PC-3 (cell line): ENCODE data around the gene RBM47. TPM values are rescaled to one million over a fixed set of nuclear protein-coding genes. Genes with fewer than 3 reads are reported as not detected.
"Not testable (repeated sequence)": the region's sequence is repeated elsewhere in the genome, so short reads cannot be mapped to it uniquely, and the experiment has no call there.

ENCODE experiments used
- ATAC-seq: fragments of 200-7000 bp; cut with Tn5 transposase; 2 replicates; pipeline ENCODE4 v1.9.1; 2020; ENCODE audit warnings: mild to moderate bottlenecking, moderate library complexity
- BruUV-seq: library from RNA; stranded (reverse); fragments of 400-500 nt; replicated peaks from 2 replicates; lab custom pipeline; 2021; lab: Mats Ljungman, UMichigan
- CTCF ChIA-PET: fragments of 300-600 bp; sonication (Branson Sonifier 250); formaldehyde crosslinking; loops from one replicate; lab custom pipeline; 2022; ENCODE audit warnings: antibody characterized with exemption; lab: Charles Lee
- POLR2A ChIA-PET: fragments of 300-600 bp; sonication (Branson Sonifier 250); formaldehyde crosslinking; loops from one replicate; lab custom pipeline; 2022; ENCODE audit warnings: antibody characterized with exemption; ENCODE audit not compliant: unreplicated experiment; lab: Charles Lee
- DNase-seq: peaks from one replicate; pipeline ENCODE4 v3.0.0-alpha.2; 2015
- H2AFZ ChIP-seq: fragments of 300-600 bp; sonication (generic); 2 replicates; pipeline ENCODE4 v1.6.0; 2016; ENCODE audit warnings: antibody characterized with exemption, low read length
- H3F3A ChIP-seq: fragments of 300-600 bp; sonication (generic); one replicate; pipeline ENCODE4 v1.6.0; 2017; ENCODE audit warnings: antibody characterized with exemption, low read length, control low read depth, mild to moderate bottlenecking; ENCODE audit not compliant: unreplicated experiment
- H3K27ac ChIP-seq: fragments of 300-600 bp; sonication (generic); 2 replicates; pipeline ENCODE4 v1.5.1; 2016; ENCODE audit warnings: mild to moderate bottlenecking, low read length
- H3K27me3 ChIP-seq: fragments of 300-600 bp; sonication (generic); 2 replicates; pipeline ENCODE4 v1.6.1; 2016; ENCODE audit warnings: low read length, mixed read lengths
- H3K36me3 ChIP-seq: fragments of 300-600 bp; sonication (generic); 2 replicates; pipeline ENCODE4 v1.6.1; 2016; ENCODE audit warnings: low read depth, mixed run types, low read length, mixed read lengths
- H3K4me1 ChIP-seq: fragments of 300-600 bp; sonication (generic); 2 replicates; pipeline ENCODE4 v1.5.1; 2016; ENCODE audit warnings: low read length; ENCODE audit not compliant: insufficient read depth
- H3K4me2 ChIP-seq: fragments of 300-600 bp; sonication (generic); 2 replicates; pipeline ENCODE4 v1.6.0; 2016; ENCODE audit warnings: low read length
- H3K4me3 ChIP-seq: fragments of 300-600 bp; sonication (generic); 2 replicates; pipeline ENCODE4 v1.5.1; 2016; ENCODE audit warnings: mild to moderate bottlenecking, low read length, mixed read lengths
- H3K79me2 ChIP-seq: fragments of 300-600 bp; sonication (generic); 2 replicates; pipeline ENCODE4 v1.6.1; 2017; ENCODE audit warnings: low read length, mixed read lengths
- H3K9ac ChIP-seq: fragments of 300-600 bp; sonication (generic); 2 replicates; pipeline ENCODE4 v1.6.0; 2016; ENCODE audit warnings: mild to moderate bottlenecking, low read length
- H3K9me2 ChIP-seq: fragments of 300-600 bp; sonication (generic); replicated peaks from 2 replicates; pipeline ENCODE4 v1.6.1; 2016; ENCODE audit warnings: mixed run types, low read length, mixed read lengths
- H3K9me3 ChIP-seq: fragments of 300-600 bp; sonication (generic); 2 replicates; pipeline ENCODE4 v1.6.1; 2016; ENCODE audit warnings: low read length, mixed read lengths
- H4K20me1 ChIP-seq: fragments of 300-600 bp; sonication (generic); 2 replicates; pipeline ENCODE4 v1.6.1; 2016; ENCODE audit warnings: low read length, mixed read lengths
- EZH2 ChIP-seq: fragments of 300-600 bp; sonication (generic); IDR thresholded peaks from one replicate; pipeline ENCODE4 v1.6.1; 2017; ENCODE audit warnings: antibody characterized with exemption, mild to moderate bottlenecking, low read length; ENCODE audit not compliant: unreplicated experiment
- EZH2phosphoT487 ChIP-seq: fragments of 300-600 bp; sonication (generic); IDR thresholded peaks from 2 replicates; pipeline ENCODE4 v1.6.1; 2018; ENCODE audit warnings: mild to moderate bottlenecking, antibody characterized with exemption, low read length, borderline replicate concordance
- intact Hi-C: fragments of 100-400 bp; cut with micrococcal nuclease; formaldehyde crosslinking; loops from 2 replicates; pipeline ENCODE4 v1.9.0; 2023
- total RNA-seq: library from RNA; depleted of rRNA; stranded (reverse); fragments of >200 nt; gene quantifications from 2 replicates; pipeline ENCODE4 v1.2.3, GENCODE V29; 2014
- TF ChIP-seq, protein P1 (sequence below): fragments of 300-600 bp; sonication (generic); conservative IDR thresholded peaks from 2 replicates; pipeline ENCODE4 v1.5.1; 2017; ENCODE audit warnings: antibody characterized with exemption, low read depth, mild to moderate bottlenecking, low read length

RBM47 gene
- total RNA-seq, 1 experiment from 2014 or later: 34.7 TPM

DNA sequence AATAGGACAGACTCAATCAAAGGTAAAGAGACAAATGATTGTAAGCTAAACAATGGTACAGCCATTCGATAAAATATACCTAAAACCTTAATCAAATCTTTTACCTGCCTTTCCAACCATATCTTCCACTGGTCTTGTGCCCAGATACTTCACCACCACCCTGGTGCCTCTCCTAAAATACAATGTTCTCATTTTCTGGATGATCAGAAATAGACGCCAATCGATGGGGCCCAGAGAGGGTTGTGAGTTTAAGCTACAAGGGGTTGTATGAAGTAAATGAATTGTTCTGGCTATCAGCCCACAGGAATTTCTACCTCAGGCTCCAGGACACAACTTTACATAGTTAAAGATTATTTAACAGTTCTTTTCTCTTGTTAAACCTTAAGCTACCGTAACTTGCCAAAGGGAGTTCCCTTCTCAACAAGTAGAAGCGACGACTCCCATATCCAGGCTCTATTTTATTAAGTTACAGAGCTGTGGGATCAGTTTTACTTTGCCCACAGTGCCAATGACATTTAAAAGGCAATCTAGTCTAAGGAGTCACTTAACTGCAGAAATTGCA, 195.5 kb downstream of the RBM47 start:
- ATAC-seq: no peak
- intact Hi-C loops: no loop called here
- H2AFZ ChIP-seq: no peak overlapping the region
- BruUV-seq: no TSS peak
- H3K4me1 ChIP-seq: no peaks in the 10 kb centered on the region
- ChIA-PET POLR2A (no interaction called here), CTCF (no interaction called here)
- no peaks in the 10 kb centered on the region for H4K20me1 ChIP-seq
- no peak for DNase-seq
- no peaks in the 10 kb centered on the region for H3K36me3 ChIP-seq
- no peaks in the 10 kb centered on the region for H3K9me2 ChIP-seq
- H3K27ac ChIP-seq: no peak overlapping the region
- H3K9me3 ChIP-seq: no peaks in the 10 kb centered on the region
- H3K27me3 ChIP-seq: no peaks in the 10 kb centered on the region
- no peaks in the 10 kb centered on the region for H3F3A ChIP-seq
- H3K9ac ChIP-seq: no peak overlapping the region
- H3K4me2 ChIP-seq: no peak overlapping the region
- H3K4me3 ChIP-seq: no peak overlapping the region
- H3K79me2 ChIP-seq: no peaks in the 10 kb centered on the region
- no peak for TF ChIP-seq EZH2
- TF ChIP-seq, protein P1, sequence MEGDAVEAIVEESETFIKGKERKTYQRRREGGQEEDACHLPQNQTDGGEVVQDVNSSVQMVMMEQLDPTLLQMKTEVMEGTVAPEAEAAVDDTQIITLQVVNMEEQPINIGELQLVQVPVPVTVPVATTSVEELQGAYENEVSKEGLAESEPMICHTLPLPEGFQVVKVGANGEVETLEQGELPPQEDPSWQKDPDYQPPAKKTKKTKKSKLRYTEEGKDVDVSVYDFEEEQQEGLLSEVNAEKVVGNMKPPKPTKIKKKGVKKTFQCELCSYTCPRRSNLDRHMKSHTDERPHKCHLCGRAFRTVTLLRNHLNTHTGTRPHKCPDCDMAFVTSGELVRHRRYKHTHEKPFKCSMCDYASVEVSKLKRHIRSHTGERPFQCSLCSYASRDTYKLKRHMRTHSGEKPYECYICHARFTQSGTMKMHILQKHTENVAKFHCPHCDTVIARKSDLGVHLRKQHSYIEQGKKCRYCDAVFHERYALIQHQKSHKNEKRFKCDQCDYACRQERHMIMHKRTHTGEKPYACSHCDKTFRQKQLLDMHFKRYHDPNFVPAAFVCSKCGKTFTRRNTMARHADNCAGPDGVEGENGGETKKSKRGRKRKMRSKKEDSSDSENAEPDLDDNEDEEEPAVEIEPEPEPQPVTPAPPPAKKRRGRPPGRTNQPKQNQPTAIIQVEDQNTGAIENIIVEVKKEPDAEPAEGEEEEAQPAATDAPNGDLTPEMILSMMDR: no peak

DNA sequence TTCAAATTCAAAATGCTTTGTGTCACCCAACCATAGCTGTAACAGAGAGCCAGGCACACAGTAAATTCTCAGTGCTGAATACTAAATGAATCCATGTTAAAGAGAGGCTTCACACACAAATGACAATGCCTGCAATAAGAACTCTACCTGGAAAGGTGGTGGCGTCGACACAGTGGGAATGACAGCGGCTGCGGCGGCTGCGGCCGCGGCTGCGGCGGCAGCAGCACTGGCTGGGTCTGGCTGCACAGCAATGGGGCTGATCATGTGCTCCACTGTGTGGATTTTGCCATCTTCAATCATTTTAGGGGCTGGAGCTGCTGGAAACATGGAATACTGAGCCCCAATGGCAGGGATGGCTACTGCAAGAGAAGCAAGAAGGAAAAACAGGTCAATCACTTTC, 197.2 kb downstream of the RBM47 start:
- Histone ChIP-seq H3K9me3 (no peaks in the 10 kb centered on the region), H3K79me2 (no peaks in the 10 kb centered on the region), H3K27me3 (no peaks in the 10 kb centered on the region), H3K4me1 (no peaks in the 10 kb centered on the region), H3K9me2 (no peaks in the 10 kb centered on the region), H3K27ac (no peak overlapping the region), H3K36me3 (no peaks in the 10 kb centered on the region), H3K9ac (no peak overlapping the region), H3K4me3 (no peak overlapping the region), H3F3A (no peaks in the 10 kb centered on the region), H4K20me1 (no peaks in the 10 kb centered on the region), H3K4me2 (no peak overlapping the region), H2AFZ (no peak overlapping the region)
- intact Hi-C loops: no loop called here
- ATAC-seq (no peak), DNase-seq (no peak)
- ChIA-PET CTCF (no interaction called here), POLR2A (no interaction called here)
- no TSS peak for BruUV-seq
- TF ChIP-seq EZH2phosphoT487 (no peak), EZH2 (no peak)
- TF ChIP-seq, protein P1: no peak

DNA sequence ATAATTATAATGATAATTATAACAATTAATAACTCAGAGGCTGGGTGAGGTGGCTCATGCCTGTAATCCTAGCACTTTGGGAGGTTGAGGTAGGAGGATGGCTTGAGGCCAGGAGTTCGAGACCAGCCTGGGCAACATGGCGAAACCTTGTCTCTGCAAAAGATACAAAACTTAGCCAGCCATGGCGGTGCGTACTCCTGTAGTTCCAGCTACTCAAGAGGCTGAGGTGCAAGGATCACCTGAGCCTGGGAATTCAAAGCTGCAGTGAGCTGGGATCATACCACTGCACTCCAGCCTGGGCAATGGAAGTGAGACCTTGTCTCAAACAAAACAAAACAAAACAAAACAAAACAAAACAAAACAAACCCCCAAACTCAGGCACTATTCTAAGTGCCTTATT, 201.8 kb downstream of the RBM47 start:
- DNase-seq, H3F3A ChIP-seq, H3K4me3 ChIP-seq, intact Hi-C loops, H3K36me3 ChIP-seq, H3K4me2 ChIP-seq, ATAC-seq, H3K9me3 ChIP-seq, H3K9ac ChIP-seq, H3K27ac ChIP-seq, H3K27me3 ChIP-seq, H3K79me2 ChIP-seq, H3K4me1 ChIP-seq, H4K20me1 ChIP-seq, BruUV-seq, H2AFZ ChIP-seq, H3K9me2 ChIP-seq, CTCF ChIA-PET: not testable (repeated sequence)
- POLR2A ChIA-PET: interaction anchor here (0.6 kb wide), 1 partner anchor 58 kb away, joined by 14 read pairs; no protein-coding TSS in a partner anchor
